Measurements from ENCODE around the gene LRRC26.

LRRC26 gene

GRCh38 chr9:137169896-137170358 lies at the start of gene LRRC26:
LRRC26 (minus strand) TSS chr9:137170051; CDS start chr9:137169943, 108 bp downstream.
- no peak for DNase-seq

GRCh38 chr9:137218754-137219271 lies 49.0 kb upstream of the LRRC26 start:
- no peak for DNase-seq

GRCh38 chr9:137218212-137218753 lies 48.4 kb upstream of the LRRC26 start:
- DNase-seq = no peak

GRCh38 chr9:137217276-137218211 lies 47.7 kb upstream of the LRRC26 start:
- no peak for DNase-seq

GRCh38 chr9:137216188-137216965 lies 46.5 kb upstream of the LRRC26 start:
- no peak for DNase-seq

GRCh38 chr9:137215196-137215986 lies 45.5 kb upstream of the LRRC26 start:
- DNase-seq = no peak

- DNase-seq = no peak
Observed at GRCh38 chr9:137214620-137215019, 44.8 kb upstream of the LRRC26 start.

- DNase-seq = no peak
Observed at GRCh38 chr9:137213160-137214060, 43.6 kb upstream of the LRRC26 start.

- no peak for DNase-seq
Observed at GRCh38 chr9:137212520-137212919, 42.7 kb upstream of the LRRC26 start.

GRCh38 chr9:137211532-137211931 lies 41.7 kb upstream of the LRRC26 start:
- no peak for DNase-seq

GRCh38 chr9:137206602-137207001 lies 36.8 kb upstream of the LRRC26 start:
- DNase-seq = no peak

- peak; percentile 51 for DNase-seq
Observed at GRCh38 chr9:137205126-137206069, 35.5 kb upstream of the LRRC26 start, which contains the start of the genes NDOR1 and TMEM203. NDOR1 (plus strand) TSS chr9:137205700; CDS start chr9:137205778, 78 bp downstream. TMEM203 (minus strand) TSS chr9:137205648; CDS start chr9:137205414, 234 bp downstream.

- no peak for DNase-seq
Observed at GRCh38 chr9:137204731-137205125, 34.9 kb upstream of the LRRC26 start.

- DNase-seq = no peak
Observed at GRCh38 chr9:137202966-137203365, 33.1 kb upstream of the LRRC26 start.

GRCh38 chr9:137201205-137201868 lies 31.5 kb upstream of the LRRC26 start:
- no peak for DNase-seq

GRCh38 chr9:137200311-137201204 lies 30.7 kb upstream of the LRRC26 start, which contains the start of gene TPRN:
TPRN (minus strand) TSS chr9:137200741; CDS start chr9:137200711, 30 bp downstream.
- DNase-seq = peak; percentile 97

GRCh38 chr9:137199411-137200121 lies 29.7 kb upstream of the LRRC26 start:
- DNase-seq = no peak
